H1 (cell line): Measurements from ENCODE around the gene DENND4B. TPM values are rescaled to one million over a fixed set of nuclear protein-coding genes. Genes with fewer than 3 reads are reported as not detected.

Experiments used
- CTCF ChIA-PET: fragments of 300-600 bp; sonication (Branson Sonifier 250); formaldehyde crosslinking; loops from one replicate; lab custom pipeline; 2021; ENCODE audit not compliant: partially characterized antibody; lab: Charles Lee
- POLR2A ChIA-PET: fragments of 300-600 bp; sonication (Branson Sonifier 250); formaldehyde crosslinking; loops from one replicate; lab custom pipeline; 2021; ENCODE audit warnings: inconsistent platforms; ENCODE audit not compliant: partially characterized antibody; lab: Charles Lee
- DNase-seq, 2 experiments: peaks; one replicate each; pipeline versions ENCODE4 v3.0.0 to v3.0.0-alpha.2; 2010 to 2022; ENCODE audit warnings: low spot score in 2 of 2, low read depth in 1 of 2, mixed read lengths in 1 of 2
- FAIRE-seq: peaks from 2 replicates; lab custom pipeline; 2011; peaks lifted over from hg19 to GRCh38; lab: Jason Lieb, UNC
- H2AFZ ChIP-seq: 2 replicates; pipeline ENCODE4 v1.8.1; 2012; ENCODE audit warnings: low read length, inconsistent platforms
- H2AK5ac ChIP-seq: 2 replicates; pipeline ENCODE4 v1.6.1; 2013; ENCODE audit warnings: low read depth, low read length
- H2BK120ac ChIP-seq: replicated peaks from 2 replicates; pipeline ENCODE3; 2013; ENCODE audit warnings: low read depth, low read length, inconsistent platforms
- H2BK12ac ChIP-seq: 2 replicates; pipeline ENCODE4 v1.6.1; 2013; ENCODE audit warnings: low read depth, low read length
- H2BK15ac ChIP-seq: 2 replicates; pipeline ENCODE4 v1.6.1; 2013; ENCODE audit warnings: low read length
- H2BK20ac ChIP-seq: 2 replicates; pipeline ENCODE4 v1.6.1; 2013; ENCODE audit warnings: low read length
- H2BK5ac ChIP-seq: 2 replicates; pipeline ENCODE4 v1.6.1; 2013; ENCODE audit warnings: low read depth, low read length
- H3K14ac ChIP-seq: 2 replicates; pipeline ENCODE4 v1.6.1; 2013; ENCODE audit warnings: inconsistent platforms; ENCODE audit not compliant: insufficient read length
- H3K18ac ChIP-seq: 2 replicates; pipeline ENCODE4 v1.6.1; 2013; ENCODE audit warnings: low read length; ENCODE audit errors: extremely low read depth
- H3K23ac ChIP-seq: 2 replicates; pipeline ENCODE4 v1.6.1; 2013; ENCODE audit warnings: inconsistent platforms; ENCODE audit not compliant: insufficient read length
- H3K23me2 ChIP-seq: 2 replicates; pipeline ENCODE4 v1.6.1; 2013; ENCODE audit warnings: low read depth, low read length
- H3K27ac ChIP-seq: 2 replicates; pipeline ENCODE4 v1.6.1; 2011; ENCODE audit warnings: low read depth, low read length, inconsistent platforms
- H3K27me3 ChIP-seq, 4 experiments: replicated peaks in 1 of 4; 1 replicate in 1 of 4; 2 replicates in 3 of 4; pipeline versions ENCODE4 v1.6.1 to v1.8.1; 2011 to 2013; ENCODE audit warnings: low read length in 3 of 4, mild to moderate bottlenecking in 3 of 4, inconsistent platforms in 2 of 4, mixed read lengths in 2 of 4, moderate library complexity in 1 of 4; ENCODE audit not compliant: control insufficient read depth in 3 of 4, insufficient read depth in 3 of 4; ENCODE audit errors: extremely low read depth in 1 of 4
- H3K36me3 ChIP-seq, 4 experiments: 2 replicates each; pipeline versions ENCODE4 v1.6.1 to v1.8.1; 2011 to 2013; ENCODE audit warnings: mild to moderate bottlenecking in 4 of 4, low read length in 3 of 4, moderate library complexity in 2 of 4, control low read depth in 1 of 4, inconsistent platforms in 1 of 4; ENCODE audit not compliant: insufficient read depth in 4 of 4, control insufficient read depth in 2 of 4
- H3K4ac ChIP-seq: replicated peaks from 2 replicates; pipeline ENCODE3; 2013; ENCODE audit warnings: low read length, low read depth, mixed read lengths, inconsistent platforms; ENCODE audit not compliant: insufficient read length
- H3K4me1 ChIP-seq, 4 experiments: replicated peaks in 1 of 4; 1 replicate in 1 of 4; 2 replicates in 3 of 4; pipeline versions ENCODE4 v1.6.1 to v1.8.1; 2011 to 2013; ENCODE audit warnings: low read length in 3 of 4, inconsistent platforms in 2 of 4, mixed read lengths in 1 of 4; ENCODE audit not compliant: insufficient read depth in 4 of 4, control insufficient read depth in 3 of 4
- H3K4me2 ChIP-seq, 2 experiments: 2 replicates each; pipeline versions ENCODE4 v1.6.1 to v1.8.1; 2011 to 2013; ENCODE audit warnings: low read depth in 2 of 2, low read length in 2 of 2, control low read depth in 1 of 2, inconsistent platforms in 1 of 2, mild to moderate bottlenecking in 1 of 2; ENCODE audit not compliant: insufficient read depth in 1 of 2
- H3K4me3 ChIP-seq, 4 experiments: fragments of 200-600, 300-600 bp in 1 of 4; sonication (generic), shearing (Covaris generic), sonication (Bioruptor Twin) in 1 of 4; 2 replicates each; pipeline versions ENCODE4 v1.5.1 to v1.8.1; 2011 to 2016; ENCODE audit warnings: low read length in 4 of 4, low read depth in 3 of 4, control low read depth in 2 of 4, inconsistent platforms in 2 of 4, mild to moderate bottlenecking in 2 of 4, mixed read lengths in 1 of 4, moderate library complexity in 1 of 4; ENCODE audit not compliant: insufficient read depth in 2 of 4; ENCODE audit errors: extremely low read depth in 1 of 4
- H3K56ac ChIP-seq: replicated peaks from 2 replicates; pipeline ENCODE3; 2013; ENCODE audit warnings: low read depth, mild to moderate bottlenecking, mixed read lengths, low read length, inconsistent platforms; ENCODE audit not compliant: insufficient read length
- H3K79me1 ChIP-seq: 2 replicates; pipeline ENCODE4 v1.6.1; 2013; ENCODE audit warnings: low read depth, low read length, control low read depth
- H3K79me2 ChIP-seq, 2 experiments: 2 replicates each; pipeline versions ENCODE4 v1.6.1 to v1.8.1; 2012 to 2013; ENCODE audit warnings: low read length in 2 of 2, mild to moderate bottlenecking in 2 of 2, inconsistent platforms in 1 of 2; ENCODE audit not compliant: insufficient read depth in 2 of 2, control insufficient read depth in 1 of 2
- H3K9ac ChIP-seq, 4 experiments: replicated peaks in 1 of 4; 1 replicate in 1 of 4; 2 replicates in 3 of 4; pipeline versions ENCODE4 v1.6.1 to v1.8.1; 2011 to 2013; ENCODE audit warnings: low read depth in 3 of 4, low read length in 3 of 4, control low read depth in 2 of 4, mild to moderate bottlenecking in 2 of 4, moderate library complexity in 2 of 4, inconsistent platforms in 1 of 4; ENCODE audit errors: extremely low read depth in 1 of 4
- H3K9me3 ChIP-seq, 2 experiments: 2 replicates each; pipeline versions ENCODE4 v1.6.1 to v1.8.1; 2012 to 2013; ENCODE audit warnings: mild to moderate bottlenecking in 2 of 2, moderate library complexity in 2 of 2, control low read depth in 1 of 2, inconsistent platforms in 1 of 2, low read depth in 1 of 2, low read length in 1 of 2, mixed read lengths in 1 of 2; ENCODE audit not compliant: insufficient read depth in 2 of 2
- H4K20me1 ChIP-seq, 2 experiments: replicated peaks in 1 of 2; 2 replicates each; pipeline versions ENCODE3 to v1.8.1; 2011 to 2013; ENCODE audit warnings: inconsistent platforms in 2 of 2, low read length in 2 of 2, mild to moderate bottlenecking in 1 of 2; ENCODE audit not compliant: insufficient read depth in 2 of 2, control insufficient read depth in 1 of 2
- H4K5ac ChIP-seq: 2 replicates; pipeline ENCODE4 v1.6.1; 2013; ENCODE audit warnings: low read length, low read depth, mixed read lengths, inconsistent platforms; ENCODE audit not compliant: insufficient read length
- H4K8ac ChIP-seq: 2 replicates; pipeline ENCODE4 v1.8.0; 2013; ENCODE audit warnings: mild to moderate bottlenecking, moderate library complexity, low read length, inconsistent platforms; ENCODE audit not compliant: insufficient read depth; ENCODE audit errors: extremely low read depth
- H4K91ac ChIP-seq: replicated peaks from 2 replicates; pipeline ENCODE3; 2013; ENCODE audit warnings: low read length, mixed read lengths, inconsistent platforms; ENCODE audit not compliant: insufficient read length
- BRCA1 ChIP-seq: IDR thresholded peaks from 2 replicates; pipeline ENCODE4 v1.6.1; 2012; ENCODE audit warnings: low read depth, low read length, improper control_type of control experiment
- CREB1 ChIP-seq: IDR thresholded peaks from 2 replicates; pipeline ENCODE4 v1.6.1; 2012; ENCODE audit warnings: inconsistent platforms
- POLR2AphosphoS5 ChIP-seq: IDR thresholded peaks from 2 replicates; pipeline ENCODE4 v1.6.1; 2011; ENCODE audit warnings: low read depth, low read length
- WGBS, 2 experiments: shearing (Covaris generic) in 1 of 2; methylation state at CpG; one replicate each; pipeline versions ENCODE4 v1.1.6 to v1.1.7; 2013 to 2015; ENCODE audit warnings: low lambda C conversion rate in 2 of 2, mixed read lengths in 2 of 2, inconsistent platforms in 1 of 2, low coverage in 1 of 2, missing lambda C conversion rate in 1 of 2; ENCODE audit not compliant: insufficient replicate concordance in 2 of 2, insufficient coverage in 1 of 2, insufficient read length in 1 of 2; ENCODE audit errors: extremely low coverage in 1 of 2, missing lambda C conversion rate in 1 of 2; 5-methylcytosine and 5-hydroxymethylcytosine counted together
- polyA plus RNA-seq, 7 experiments: library from polyadenylated mRNA; depleted of rRNA in 3 of 7; stranded (reverse) in 5 of 7; unstranded in 2 of 7; fragments of >200 nt in 5 of 7; fragments of 200-250 nt in 2 of 7; gene quantifications; 1 replicate in 5 of 7; 2 replicates in 1 of 7; 4 replicates in 1 of 7; pipeline versions ENCODE4 v1.2.1 to v1.2.3, GENCODE V29; 2011 to 2013; ENCODE audit warnings: missing spikeins in 2 of 7, mixed read lengths in 2 of 7
- total RNA-seq: library from RNA; stranded (reverse); fragmentation: NEBNext Ultra II Directional; extraction: Animal tissue kit (Norgen Biotek cat#: 25700); gene quantifications from 2 replicates; pipeline ENCODE4 v1.2.1, GENCODE V29; 2021

Gene DENND4B
- total and polyA plus RNA-seq, 2 of the 8 experiments (the other 6 are each of a cell fraction or from before 2014, with no cell fraction given): 45.6 to 61.1 TPM

- Histone ChIP-seq H3K36me3 (peaks cover 8 to 30% (median 23%) of the 10 kb centered on the region in 4 experiments; a peak in 7 of 8 replicates), H2AK5ac (no peak overlapping the region), H3K23me2 (peaks cover 6% of the 10 kb centered on the region; the same call in 1 of the 2 replicates), H3K79me2 (peaks cover 0 to 18% of the 10 kb centered on the region in 2 experiments; a peak in 2 of 4 replicates), H3K79me1 (no peaks in the 10 kb centered on the region; the same call in 1 of the 2 replicates), H2BK20ac (no peak overlapping the region), H3K4me1 (peaks cover 0 to 5% (median 2%) of the 10 kb centered on the region in 4 experiments; a peak in 2 of 7 replicates), H2BK12ac (no peak overlapping the region), H3K9me3 (no peaks in the 10 kb centered on the region), H3K56ac (no peak overlapping the region), H2AFZ (no peak overlapping the region), H3K18ac (no peak overlapping the region), H3K4me2 (no peak overlapping the region), H3K27me3 (no peaks in the 10 kb centered on the region), H4K5ac (no peak overlapping the region), H4K20me1 (peaks cover 0 to 6% of the 10 kb centered on the region in 2 experiments), H2BK120ac (no peak overlapping the region), H3K4me3 (no peak overlapping the region), H3K9ac (no peak overlapping the region), H2BK5ac (no peak overlapping the region), H3K14ac (no peak overlapping the region), H4K8ac (no peak overlapping the region), H3K27ac (no peak overlapping the region), H3K4ac (no peak overlapping the region), H3K23ac (no peak overlapping the region), H2BK15ac (no peak overlapping the region), H4K91ac (no peak overlapping the region)
- 94% methylated on average over 34 of the region's 34 CpGs; no CpG with 5 or more reads in 1 of the 2 experiments for WGBS, 2 experiments
- TF ChIP-seq POLR2AphosphoS5 (no peak), CREB1 (no peak), BRCA1 (no peak)
- ChIA-PET CTCF (interaction anchor here (0.7 to 2.2 kb wide), 3 partner anchors 11 to 121 kb away, joined by 3 to 10 read pairs (median 6); no protein-coding TSS in a partner anchor), POLR2A (interaction anchor here (0.7 to 11.4 kb wide), 7 partner anchors 11 to 119 kb away, joined by 3 to 73 read pairs (median 19); partner anchors contain the start of genes CREB3L4, CRTC2, GATAD2B and SLC39A1)
- FAIRE-seq (no peak), DNase-seq (no peak)
Observed at GRCh38 chr1:153941826-153942725, 4.4 kb downstream of the DENND4B start.
